ENCODE measurements around the gene URI1.

- TF ChIP-seq, protein P1, sequence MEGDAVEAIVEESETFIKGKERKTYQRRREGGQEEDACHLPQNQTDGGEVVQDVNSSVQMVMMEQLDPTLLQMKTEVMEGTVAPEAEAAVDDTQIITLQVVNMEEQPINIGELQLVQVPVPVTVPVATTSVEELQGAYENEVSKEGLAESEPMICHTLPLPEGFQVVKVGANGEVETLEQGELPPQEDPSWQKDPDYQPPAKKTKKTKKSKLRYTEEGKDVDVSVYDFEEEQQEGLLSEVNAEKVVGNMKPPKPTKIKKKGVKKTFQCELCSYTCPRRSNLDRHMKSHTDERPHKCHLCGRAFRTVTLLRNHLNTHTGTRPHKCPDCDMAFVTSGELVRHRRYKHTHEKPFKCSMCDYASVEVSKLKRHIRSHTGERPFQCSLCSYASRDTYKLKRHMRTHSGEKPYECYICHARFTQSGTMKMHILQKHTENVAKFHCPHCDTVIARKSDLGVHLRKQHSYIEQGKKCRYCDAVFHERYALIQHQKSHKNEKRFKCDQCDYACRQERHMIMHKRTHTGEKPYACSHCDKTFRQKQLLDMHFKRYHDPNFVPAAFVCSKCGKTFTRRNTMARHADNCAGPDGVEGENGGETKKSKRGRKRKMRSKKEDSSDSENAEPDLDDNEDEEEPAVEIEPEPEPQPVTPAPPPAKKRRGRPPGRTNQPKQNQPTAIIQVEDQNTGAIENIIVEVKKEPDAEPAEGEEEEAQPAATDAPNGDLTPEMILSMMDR (IDR thresholded peaks at IDR 0.05), result no peak
- TF ChIP-seq POLR2A (IDR thresholded peaks at IDR 0.05) (no peak), POLR2AphosphoS5 (IDR thresholded peaks at IDR 0.05) (no peak)
These were observed 111.5 kb downstream of the URI1 start for GRCh38 chr19:30053558-30053957.

Measured in sigmoid colon (tissue), 4 donors.